Epithelial cell of proximal tubule (primary cell): Measurements from ENCODE around the gene LRP5. TPM values are rescaled to one million over a fixed set of nuclear protein-coding genes. Genes with fewer than 3 reads are reported as not detected.
"Not testable (repeated sequence)": the region's sequence is repeated elsewhere in the genome, so short reads cannot be mapped to it uniquely, and the experiment has no call there.

Experiments
- DNase-seq: peaks from one replicate; pipeline ENCODE4 v3.0.0-alpha.2; 2011; ENCODE audit warnings: low read depth
- H3K4me3 ChIP-seq: 2 replicates; pipeline ENCODE4 v1.5.1; 2011; ENCODE audit warnings: low read depth, mild to moderate bottlenecking, low read length
- CTCF ChIP-seq: conservative IDR thresholded peaks from 2 replicates; pipeline ENCODE4 v1.5.1; 2012; ENCODE audit warnings: low read depth, mild to moderate bottlenecking, low read length
- total RNA-seq: library from RNA; depleted of rRNA; stranded (reverse); fragments of >200 nt; gene quantifications from 2 replicates; pipeline ENCODE4 v1.2.3, GENCODE V29; 2015

The LRP5 gene
- total RNA-seq, 1 donor from 2014 or later, result 22.4 TPM

DNA sequence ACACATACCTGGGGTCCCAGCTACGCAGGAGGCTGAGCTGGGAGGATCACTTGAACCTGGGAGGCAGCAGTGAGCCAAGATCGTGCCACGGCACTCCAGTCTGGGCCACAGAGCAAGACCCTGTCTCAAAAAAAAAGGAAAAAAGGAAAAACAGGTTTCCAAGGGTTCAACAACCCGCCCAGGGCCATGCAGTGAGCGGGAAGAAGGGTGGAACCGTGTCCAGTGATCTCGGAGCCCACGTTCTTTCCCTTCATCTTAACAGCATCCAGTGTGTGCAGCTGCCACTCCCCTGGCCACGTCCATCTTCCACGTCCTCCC, 14.9 kb upstream of the LRP5 start:
- no peak overlapping the region for H3K4me3 ChIP-seq
- no peak for TF ChIP-seq CTCF
- DNase-seq, result no peak

- no peak for DNase-seq
- H3K4me3 ChIP-seq, result peak overlapping the region; percentile 21
- TF ChIP-seq CTCF, result peak; percentile 91
Observed at GRCh38 chr11:68297812-68298658, 14.4 kb upstream of the LRP5 start.

DNA sequence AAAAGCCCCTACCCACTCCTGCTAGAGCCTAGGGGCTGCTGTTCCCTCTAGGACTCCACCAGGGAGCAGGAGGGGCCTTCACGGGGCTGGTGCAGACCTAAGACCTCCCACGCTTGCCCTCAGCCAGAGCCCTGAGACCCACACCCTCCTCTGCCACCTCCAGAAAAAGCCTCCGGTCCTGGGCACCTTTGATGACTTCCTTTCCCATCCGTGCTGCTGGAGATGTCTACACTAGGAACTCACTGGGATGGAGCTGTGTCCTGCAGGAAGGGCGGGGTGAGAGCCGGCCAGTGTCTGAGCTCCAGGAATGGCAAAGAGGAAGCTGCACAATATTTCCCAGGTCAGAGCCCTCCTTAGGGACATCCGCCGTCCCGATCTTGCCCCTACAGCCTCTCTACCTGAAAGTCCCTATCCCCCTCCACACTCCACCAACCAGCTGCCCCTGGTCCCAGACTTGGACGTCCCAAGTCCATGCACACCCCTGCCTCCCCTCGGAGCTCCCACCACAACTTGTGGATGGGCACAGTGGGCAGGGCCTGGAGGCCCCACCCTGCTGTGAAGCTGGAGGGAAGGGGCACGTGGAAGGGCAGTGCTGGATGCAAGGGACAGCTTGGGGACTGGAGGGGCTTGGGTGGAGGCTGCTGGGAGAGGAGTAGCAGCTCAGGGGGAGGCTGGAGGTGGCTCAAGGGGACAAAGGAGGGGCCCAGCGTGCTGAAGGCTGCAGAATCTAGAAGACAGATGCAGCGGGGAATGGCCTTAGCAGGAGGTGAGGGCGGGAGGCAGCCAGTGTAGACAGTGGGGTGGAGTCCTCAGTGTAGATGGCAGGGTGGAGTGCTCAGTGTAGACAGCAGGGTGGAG, 13.5 kb upstream of the LRP5 start:
- H3K4me3 ChIP-seq, result no peak overlapping the region
- no peak for DNase-seq
- no peak for TF ChIP-seq CTCF

DNA sequence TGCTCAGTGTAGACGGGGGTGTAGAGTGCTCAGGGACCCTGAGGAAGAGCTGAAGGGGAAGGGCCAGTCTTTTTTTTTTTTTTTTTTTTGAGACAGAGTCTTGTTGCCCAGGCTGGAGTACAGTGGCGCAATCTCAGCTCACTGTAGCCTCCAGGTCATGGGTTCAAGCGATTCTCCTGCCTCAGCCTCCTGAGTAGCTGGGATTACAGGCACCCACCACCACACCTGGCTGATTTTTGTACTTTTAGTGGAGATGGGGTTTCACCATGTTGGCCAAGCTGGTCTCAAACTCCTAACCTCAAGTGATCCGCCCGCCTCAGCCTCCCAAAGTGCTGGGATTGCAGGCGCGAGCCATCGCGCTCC, 12.9 kb upstream of the LRP5 start:
- DNase-seq, H3K4me3 ChIP-seq: not testable (repeated sequence)

DNA sequence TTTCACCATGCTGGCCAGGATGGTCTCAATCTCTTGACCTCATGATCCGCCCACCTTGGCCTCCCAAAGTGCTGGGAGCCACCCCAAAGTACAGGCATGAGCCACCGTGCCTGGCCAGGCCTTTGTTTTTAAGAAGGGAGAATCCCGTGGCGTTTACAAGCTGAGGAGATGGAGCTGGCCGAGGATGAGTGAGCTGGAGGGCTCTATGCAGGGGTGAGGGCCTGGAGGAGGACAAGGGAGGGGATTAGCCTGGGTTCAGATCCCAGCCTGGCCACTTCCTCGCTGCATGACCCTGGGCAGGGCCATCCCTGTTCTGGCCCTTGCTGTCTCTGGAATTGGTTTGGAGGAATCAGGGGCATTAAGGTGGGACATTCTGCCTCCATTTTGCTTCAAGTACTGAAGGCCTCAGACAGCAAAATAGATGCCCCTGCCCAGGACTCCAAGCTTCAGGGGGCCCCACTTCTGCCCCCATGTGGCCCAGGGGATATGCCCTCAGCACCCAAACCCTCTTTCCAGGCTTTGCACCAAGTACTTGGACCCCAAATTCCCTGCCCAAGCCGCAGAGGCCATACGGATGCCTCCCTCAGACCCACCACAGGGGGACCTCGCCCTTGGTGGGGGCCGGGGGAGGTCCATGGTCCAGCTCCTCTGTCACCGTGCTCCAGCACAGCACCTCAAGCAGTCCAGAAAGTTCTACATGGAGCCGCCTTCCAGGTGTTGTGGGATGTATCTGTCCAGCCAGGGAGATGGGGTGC, 12.1 kb upstream of the LRP5 start:
- no peak for DNase-seq
- peak; percentile 25 for TF ChIP-seq CTCF
- H3K4me3 ChIP-seq, result no peak overlapping the region

- no peak for TF ChIP-seq CTCF
- no peak for DNase-seq
Observed at GRCh38 chr11:68302256-68302655, 10.1 kb upstream of the LRP5 start.

GRCh38 chr11:68302670-68303069, 9.7 kb upstream of the LRP5 start:
- no peak overlapping the region for H3K4me3 ChIP-seq
- DNase-seq, result no peak
- TF ChIP-seq CTCF, result no peak

More at GRCh38 chr11:68302256-68302655, 10.1 kb upstream of the LRP5 start:
- H3K4me3 ChIP-seq, result no peak overlapping the region
